Measurements from ENCODE around the gene BBIP1. TPM values are rescaled to one million over a fixed set of nuclear protein-coding genes. Genes with fewer than 3 reads are reported as not detected.

The BBIP1 gene
- total RNA-seq, 1 experiment from 2014 or later = 46.9 TPM

DNA sequence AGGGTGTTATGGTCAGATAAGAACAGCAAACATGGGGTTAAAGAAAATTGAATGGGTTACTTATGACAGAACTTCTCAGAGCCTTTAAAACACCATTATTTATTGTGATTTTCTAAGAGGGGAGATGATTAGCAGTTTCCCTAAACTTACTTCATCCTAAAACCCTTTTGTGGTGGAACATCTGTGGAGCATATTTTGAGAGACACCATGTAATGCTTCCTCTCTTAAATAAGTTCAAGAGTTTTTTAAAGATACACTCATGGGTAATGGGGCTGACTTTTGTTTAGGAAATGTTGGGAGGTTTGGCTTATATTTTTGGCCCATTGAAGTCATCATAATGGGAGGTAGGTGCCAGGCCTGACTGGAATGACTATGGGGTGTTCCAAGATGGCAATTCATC, 55.6 kb downstream of the BBIP1 start:
- Mint-ChIP-seq H3K36me3 (ENCODE audit: insufficient read depth, unreplicated experiment) (no peaks in the 10 kb centered on the region), H3K4me3 (ENCODE audit: unreplicated experiment) (no peak overlapping the region), H3K9me3 (ENCODE audit: unreplicated experiment) (no peaks in the 10 kb centered on the region), H3K4me1 (ENCODE audit: insufficient read depth, unreplicated experiment) (peaks cover 56% of the 10 kb centered on the region), H3K27me3 (ENCODE audit: insufficient read depth, unreplicated experiment) (no peaks in the 10 kb centered on the region), H3K27ac (ENCODE audit: low read depth, unreplicated experiment) (peak overlapping the region; percentile 95)
- BruUV-seq (replicated peaks) = no TSS peak
- TF ChIP-seq, protein P1, sequence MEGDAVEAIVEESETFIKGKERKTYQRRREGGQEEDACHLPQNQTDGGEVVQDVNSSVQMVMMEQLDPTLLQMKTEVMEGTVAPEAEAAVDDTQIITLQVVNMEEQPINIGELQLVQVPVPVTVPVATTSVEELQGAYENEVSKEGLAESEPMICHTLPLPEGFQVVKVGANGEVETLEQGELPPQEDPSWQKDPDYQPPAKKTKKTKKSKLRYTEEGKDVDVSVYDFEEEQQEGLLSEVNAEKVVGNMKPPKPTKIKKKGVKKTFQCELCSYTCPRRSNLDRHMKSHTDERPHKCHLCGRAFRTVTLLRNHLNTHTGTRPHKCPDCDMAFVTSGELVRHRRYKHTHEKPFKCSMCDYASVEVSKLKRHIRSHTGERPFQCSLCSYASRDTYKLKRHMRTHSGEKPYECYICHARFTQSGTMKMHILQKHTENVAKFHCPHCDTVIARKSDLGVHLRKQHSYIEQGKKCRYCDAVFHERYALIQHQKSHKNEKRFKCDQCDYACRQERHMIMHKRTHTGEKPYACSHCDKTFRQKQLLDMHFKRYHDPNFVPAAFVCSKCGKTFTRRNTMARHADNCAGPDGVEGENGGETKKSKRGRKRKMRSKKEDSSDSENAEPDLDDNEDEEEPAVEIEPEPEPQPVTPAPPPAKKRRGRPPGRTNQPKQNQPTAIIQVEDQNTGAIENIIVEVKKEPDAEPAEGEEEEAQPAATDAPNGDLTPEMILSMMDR (IDR thresholded peaks at IDR 0.05; ENCODE audit: unreplicated experiment) = no peak
- intact Hi-C loops (cut with micrococcal nuclease) = no loop called here
- DNase-seq (ENCODE audit: unreplicated experiment) = no peak
- ChIA-PET POLR2A (interaction anchor here (0.9 to 6.8 kb wide), 10 partner anchors 8 to 60 kb away, joined by 3 to 97 read pairs (median 12); partner anchors contain the start of genes BBIP1, PDCD4 and SHOC2), CTCF (interaction anchor here (1.0 kb wide), 2 partner anchors 8 to 9 kb away, joined by 3 to 7 read pairs; partner anchors contain the start of gene PDCD4)

DNA sequence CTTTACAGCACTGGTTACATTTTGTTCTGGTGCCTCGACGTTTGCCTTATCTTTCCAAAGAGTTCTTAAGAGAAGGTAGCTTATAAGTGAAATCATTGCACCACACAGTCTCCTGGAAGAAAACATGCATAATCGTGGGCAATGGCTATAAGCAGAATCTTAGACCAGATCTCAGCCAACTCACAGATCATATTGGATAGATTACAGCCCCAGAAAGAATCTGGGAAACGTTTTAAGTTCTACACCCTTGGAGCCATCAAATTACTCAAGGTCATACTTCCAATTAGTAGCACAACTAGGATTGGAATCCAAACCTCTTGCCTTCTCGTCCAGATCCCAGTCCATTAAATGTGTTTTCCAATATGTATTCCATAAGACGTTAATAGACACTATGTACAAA, 56.0 kb downstream of the BBIP1 start:
- ChIA-PET CTCF (interaction anchor here (0.6 to 2.7 kb wide), 5 partner anchors 8 to 451 kb away, joined by 3 to 12 read pairs (median 3); partner anchors contain the start of gene PDCD4), POLR2A (interaction anchor here (0.6 to 6.8 kb wide), 20 partner anchors 9 to 556 kb away, joined by 3 to 97 read pairs (median 4); partner anchors contain the start of genes BBIP1, PDCD4 and SHOC2)
- BruUV-seq (replicated peaks) = TSS peak; percentile 88
- Mint-ChIP-seq H3K4me1 (ENCODE audit: insufficient read depth, unreplicated experiment) (peaks cover 60% of the 10 kb centered on the region), H3K36me3 (ENCODE audit: insufficient read depth, unreplicated experiment) (no peaks in the 10 kb centered on the region), H3K9me3 (ENCODE audit: unreplicated experiment) (no peaks in the 10 kb centered on the region), H3K4me3 (ENCODE audit: unreplicated experiment) (no peak overlapping the region), H3K27ac (ENCODE audit: low read depth, unreplicated experiment) (peak overlapping the region; percentile 95), H3K27me3 (ENCODE audit: insufficient read depth, unreplicated experiment) (no peaks in the 10 kb centered on the region)
- TF ChIP-seq, protein P1 (IDR thresholded peaks at IDR 0.05; ENCODE audit: unreplicated experiment) = no peak
- no peak for DNase-seq (ENCODE audit: unreplicated experiment)
- intact Hi-C loops (cut with micrococcal nuclease) = no loop called here

DNA sequence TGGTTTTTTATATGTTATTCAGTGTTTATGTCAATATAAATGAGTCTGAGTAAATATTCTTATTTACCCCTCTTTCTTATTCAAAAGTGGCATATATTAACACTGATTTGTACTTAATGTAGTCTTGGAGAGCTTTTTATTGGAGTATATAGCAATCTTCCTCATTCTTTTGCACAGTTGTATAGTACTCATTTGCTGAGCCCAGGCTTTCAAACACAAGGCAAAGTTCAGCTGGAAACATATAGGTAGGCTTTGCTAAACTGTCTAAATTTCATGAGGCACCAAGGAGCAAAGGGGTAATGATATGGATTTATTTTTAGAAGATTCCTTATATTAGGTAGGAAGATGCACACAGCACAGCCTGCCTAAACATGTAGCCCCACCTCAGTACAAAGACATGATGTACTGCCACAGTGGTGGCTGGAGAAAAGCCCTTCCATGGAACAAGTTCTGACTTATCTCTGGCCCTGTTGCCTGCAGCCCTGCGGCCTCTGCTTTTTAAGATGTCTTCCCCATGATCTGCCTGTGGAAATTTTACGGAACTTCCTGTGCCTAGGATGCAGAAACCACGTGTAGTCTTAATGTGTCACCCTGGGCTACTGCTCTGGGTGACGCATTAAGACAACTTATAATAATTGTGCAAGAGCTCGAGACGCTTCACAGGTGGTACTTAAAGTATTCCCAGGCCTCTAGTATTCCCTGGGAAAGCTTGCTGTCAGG, 56.9 kb downstream of the BBIP1 start:
- Mint-ChIP-seq H3K4me3 (ENCODE audit: unreplicated experiment) (peak overlapping the region; percentile 54), H3K27me3 (ENCODE audit: insufficient read depth, unreplicated experiment) (no peaks in the 10 kb centered on the region), H3K27ac (ENCODE audit: low read depth, unreplicated experiment) (peak overlapping the region; percentile 95), H3K36me3 (ENCODE audit: insufficient read depth, unreplicated experiment) (no peaks in the 10 kb centered on the region), H3K9me3 (ENCODE audit: unreplicated experiment) (no peaks in the 10 kb centered on the region), H3K4me1 (ENCODE audit: insufficient read depth, unreplicated experiment) (peaks cover 62% of the 10 kb centered on the region)
- TF ChIP-seq, protein P1 (IDR thresholded peaks at IDR 0.05; ENCODE audit: unreplicated experiment) = no peak
- peak; percentile 95 for DNase-seq (ENCODE audit: unreplicated experiment)
- POLR2A ChIA-PET = interaction anchor here (0.6 to 6.8 kb wide), 24 partner anchors 9 to 1845 kb away, joined by 3 to 97 read pairs (median 4); partner anchors contain the start of genes BBIP1, PDCD4, SHOC2 and SMC3
- no TSS peak for BruUV-seq (replicated peaks)
- intact Hi-C loops (cut with micrococcal nuclease) = no loop called here
- CTCF ChIA-PET = interaction anchor here (0.6 to 2.7 kb wide), 8 partner anchors 9 to 450 kb away, joined by 3 to 12 read pairs (median 3); partner anchors contain the start of gene PDCD4

DNA sequence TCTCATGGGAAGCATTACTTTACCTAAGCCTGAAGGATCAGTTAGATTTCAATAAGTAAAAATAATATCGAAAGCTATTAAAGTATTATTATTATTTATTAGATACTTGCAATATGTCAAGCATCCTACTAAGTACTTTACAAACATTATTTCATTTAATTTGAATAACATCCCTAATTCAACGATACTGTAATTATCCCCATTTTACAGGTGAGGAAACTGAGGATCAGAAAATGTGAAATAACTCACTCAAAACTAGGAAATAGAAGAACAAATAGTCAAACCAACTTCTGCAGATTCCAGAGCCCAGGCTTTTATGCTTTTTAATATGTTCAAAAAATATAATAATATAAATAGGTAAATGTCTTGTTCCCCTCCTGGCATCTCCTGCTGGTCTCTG, 57.5 kb downstream of the BBIP1 start:
- POLR2A ChIA-PET = interaction anchor here (0.6 to 6.8 kb wide), 14 partner anchors 9 to 1846 kb away, joined by 3 to 97 read pairs (median 5); partner anchors contain the start of genes PDCD4 and SMC3
- Mint-ChIP-seq H3K4me3 (ENCODE audit: unreplicated experiment) (no peak overlapping the region), H3K4me1 (ENCODE audit: insufficient read depth, unreplicated experiment) (peaks cover 61% of the 10 kb centered on the region), H3K27ac (ENCODE audit: low read depth, unreplicated experiment) (peak overlapping the region; percentile 95), H3K27me3 (ENCODE audit: insufficient read depth, unreplicated experiment) (no peaks in the 10 kb centered on the region), H3K9me3 (ENCODE audit: unreplicated experiment) (no peaks in the 10 kb centered on the region), H3K36me3 (ENCODE audit: insufficient read depth, unreplicated experiment) (no peaks in the 10 kb centered on the region)
- intact Hi-C loops (cut with micrococcal nuclease) = no loop called here
- no TSS peak for BruUV-seq (replicated peaks)
- CTCF ChIA-PET = interaction anchor here (0.6 to 2.7 kb wide), 4 partner anchors 17 to 115 kb away, joined by 3 to 12 read pairs (median 4); no protein-coding TSS in a partner anchor
- DNase-seq (ENCODE audit: unreplicated experiment) = no peak
- TF ChIP-seq, protein P1 (IDR thresholded peaks at IDR 0.05; ENCODE audit: unreplicated experiment) = no peak

Data from MCF 10A (cell line).